Bone marrow (tissue), 2 donors: ENCODE data around the gene ZBTB20.

Experiments used
- DNase-seq, 2 donors: peaks; one replicate each; lab custom pipeline; 2025; lab: John Stamatoyannopoulos, UW

The ZBTB20 gene

DNA sequence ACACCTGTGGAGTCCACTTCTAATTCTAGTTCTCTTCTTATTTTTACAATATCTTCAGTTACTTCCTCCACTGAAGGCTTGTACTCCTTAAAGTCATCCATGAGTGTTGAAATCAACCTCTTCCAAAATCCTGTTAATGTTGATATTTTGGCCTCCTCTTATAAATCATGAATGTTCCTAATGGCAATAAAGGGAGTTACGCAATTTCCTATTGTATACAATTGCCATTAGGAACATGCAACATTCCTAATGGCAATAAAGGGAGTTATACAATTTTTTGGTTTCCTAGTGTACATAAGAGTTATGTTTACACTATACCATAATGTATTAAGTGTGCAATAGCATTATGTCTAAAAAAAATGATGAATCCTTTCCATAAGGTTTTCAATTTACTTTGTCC is 862.4 kb downstream of the ZBTB20 start:
- no peak for DNase-seq
